HEK293 (cell line): ENCODE measurements around the gene RPL15.
A peak's percentile ranks its signal among the peaks of the same experiment; 100 is the strongest.

ENCODE experiments used
- CTCF ChIA-PET: fragments of 350-600 bp; formaldehyde crosslinking; extraction: SDS; loops from one replicate; lab custom pipeline; 2021; ENCODE audit warnings: antibody characterized with exemption; lab: Yijun Ruan, JAX
- POLR2A ChIA-PET: fragments of 300-600 bp; formaldehyde crosslinking; extraction: SDS; loops from one replicate; lab custom pipeline; 2020; ENCODE audit warnings: antibody characterized with exemption, inconsistent platforms; lab: Yijun Ruan, JAX
- H3K27ac ChIP-seq: fragments of 200-500 bp; sonication (Bioruptor generic); 2 replicates; pipeline ENCODE4 v1.5.1; 2014; ENCODE audit warnings: low read depth, low read length, control low read depth, inconsistent platforms; ENCODE audit errors: extremely low read depth
- H3K36me3 ChIP-seq, 2 experiments: fragments of 200-500 bp in 1 of 2; sonication (Bioruptor generic) in 1 of 2; 1 replicate in 1 of 2; 2 replicates in 1 of 2; pipeline ENCODE4 v1.5.1; 2014 to 2017; ENCODE audit warnings: inconsistent platforms in 2 of 2, low read length in 2 of 2; ENCODE audit not compliant: control insufficient read depth in 2 of 2, insufficient read depth in 1 of 2
- H3K4me1 ChIP-seq: fragments of 200-500 bp; sonication (Bioruptor generic); 2 replicates; pipeline ENCODE4 v1.5.1; 2014; ENCODE audit warnings: mild to moderate bottlenecking, low read length, inconsistent platforms; ENCODE audit not compliant: control insufficient read depth, insufficient read depth
- H3K4me3 ChIP-seq: 2 replicates; pipeline ENCODE4 v1.5.1; 2011; ENCODE audit warnings: low read depth, mild to moderate bottlenecking, control low read depth, low read length, moderate library complexity
- H3K9me3 ChIP-seq: fragments of 200-500 bp; sonication (Bioruptor generic); 2 replicates; pipeline ENCODE4 v1.5.1; 2014; ENCODE audit warnings: low read depth, low read length, inconsistent platforms; ENCODE audit not compliant: control insufficient read depth, insufficient read depth
- BCL6B ChIP-seq: fragments of 450-650 bp; formaldehyde crosslinking; IDR thresholded peaks from 2 replicates; pipeline ENCODE4 v1.5.1; 2017; ENCODE audit warnings: missing biosample characterization, missing genetic modification characterization
- FEZF1 ChIP-seq: fragments of 450-650 bp; formaldehyde crosslinking; IDR thresholded peaks from 2 replicates; pipeline ENCODE4 v1.5.1; 2016; ENCODE audit warnings: missing biosample characterization, missing genetic modification characterization
- HOXA7 ChIP-seq: sonication (generic); formaldehyde crosslinking; IDR thresholded peaks from 2 replicates; pipeline ENCODE4 v1.8.1; 2022; ENCODE audit warnings: missing genetic modification reagents, borderline replicate concordance
- SCRT1 ChIP-seq: fragments of 450-650 bp; formaldehyde crosslinking; IDR thresholded peaks from 2 replicates; pipeline ENCODE4 v1.5.1; 2016; ENCODE audit warnings: missing biosample characterization, missing genetic modification characterization, borderline replicate concordance
- SCRT2 ChIP-seq: fragments of 450-650 bp; formaldehyde crosslinking; IDR thresholded peaks from 2 replicates; pipeline ENCODE4 v1.5.1; 2016; ENCODE audit warnings: missing biosample characterization, missing genetic modification characterization
- ZBTB1 ChIP-seq: fragments of 450-650 bp; formaldehyde crosslinking; IDR thresholded peaks from 2 replicates; pipeline ENCODE4 v1.5.1; 2016; ENCODE audit warnings: missing biosample characterization, missing genetic modification characterization
- ZBTB8A ChIP-seq: fragments of 450-650 bp; formaldehyde crosslinking; IDR thresholded peaks from 2 replicates; pipeline ENCODE4 v1.5.1; 2016; ENCODE audit warnings: missing biosample characterization, missing genetic modification characterization
- ZFHX2 ChIP-seq: fragments of 450-650 bp; formaldehyde crosslinking; conservative IDR thresholded peaks from 2 replicates; pipeline ENCODE4 v1.5.1; 2016; ENCODE audit warnings: missing biosample characterization, missing genetic modification characterization
- ZNF221 ChIP-seq: fragments of 450-650 bp; formaldehyde crosslinking; IDR thresholded peaks from 2 replicates; pipeline ENCODE4 v1.5.1; 2017; ENCODE audit warnings: missing biosample characterization, missing genetic modification characterization, borderline replicate concordance
- ZNF223 ChIP-seq: fragments of 450-650 bp; formaldehyde crosslinking; IDR thresholded peaks from 2 replicates; pipeline ENCODE4 v1.5.1; 2016; ENCODE audit warnings: missing biosample characterization, missing genetic modification characterization
- ZNF324 ChIP-seq: fragments of 450-650 bp; formaldehyde crosslinking; IDR thresholded peaks from 2 replicates; pipeline ENCODE4 v1.5.1; 2016; ENCODE audit warnings: missing biosample characterization, missing genetic modification characterization
- ZNF560 ChIP-seq: fragments of 450-650 bp; formaldehyde crosslinking; IDR thresholded peaks from 2 replicates; pipeline ENCODE4 v1.5.1; 2017; ENCODE audit warnings: missing biosample characterization, missing genetic modification characterization, borderline replicate concordance
- TF ChIP-seq, protein P1 (sequence below): fragments of 450-650 bp; formaldehyde crosslinking; IDR thresholded peaks from 2 replicates; pipeline ENCODE4 v1.5.1; 2016; ENCODE audit warnings: missing biosample characterization, missing genetic modification characterization
- TF ChIP-seq, protein P2 (sequence below): fragments of 450-650 bp; formaldehyde crosslinking; IDR thresholded peaks from 2 replicates; pipeline ENCODE4 v1.5.1; 2016; ENCODE audit warnings: missing biosample characterization, missing genetic modification characterization

Gene RPL15

GRCh38 chr3:23961066-23961465, 44.1 kb downstream of the RPL15 start (continued):
- TF ChIP-seq, protein P1, sequence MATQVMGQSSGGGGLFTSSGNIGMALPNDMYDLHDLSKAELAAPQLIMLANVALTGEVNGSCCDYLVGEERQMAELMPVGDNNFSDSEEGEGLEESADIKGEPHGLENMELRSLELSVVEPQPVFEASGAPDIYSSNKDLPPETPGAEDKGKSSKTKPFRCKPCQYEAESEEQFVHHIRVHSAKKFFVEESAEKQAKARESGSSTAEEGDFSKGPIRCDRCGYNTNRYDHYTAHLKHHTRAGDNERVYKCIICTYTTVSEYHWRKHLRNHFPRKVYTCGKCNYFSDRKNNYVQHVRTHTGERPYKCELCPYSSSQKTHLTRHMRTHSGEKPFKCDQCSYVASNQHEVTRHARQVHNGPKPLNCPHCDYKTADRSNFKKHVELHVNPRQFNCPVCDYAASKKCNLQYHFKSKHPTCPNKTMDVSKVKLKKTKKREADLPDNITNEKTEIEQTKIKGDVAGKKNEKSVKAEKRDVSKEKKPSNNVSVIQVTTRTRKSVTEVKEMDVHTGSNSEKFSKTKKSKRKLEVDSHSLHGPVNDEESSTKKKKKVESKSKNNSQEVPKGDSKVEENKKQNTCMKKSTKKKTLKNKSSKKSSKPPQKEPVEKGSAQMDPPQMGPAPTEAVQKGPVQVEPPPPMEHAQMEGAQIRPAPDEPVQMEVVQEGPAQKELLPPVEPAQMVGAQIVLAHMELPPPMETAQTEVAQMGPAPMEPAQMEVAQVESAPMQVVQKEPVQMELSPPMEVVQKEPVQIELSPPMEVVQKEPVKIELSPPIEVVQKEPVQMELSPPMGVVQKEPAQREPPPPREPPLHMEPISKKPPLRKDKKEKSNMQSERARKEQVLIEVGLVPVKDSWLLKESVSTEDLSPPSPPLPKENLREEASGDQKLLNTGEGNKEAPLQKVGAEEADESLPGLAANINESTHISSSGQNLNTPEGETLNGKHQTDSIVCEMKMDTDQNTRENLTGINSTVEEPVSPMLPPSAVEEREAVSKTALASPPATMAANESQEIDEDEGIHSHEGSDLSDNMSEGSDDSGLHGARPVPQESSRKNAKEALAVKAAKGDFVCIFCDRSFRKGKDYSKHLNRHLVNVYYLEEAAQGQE (tag by site-specific recombination) = no peak

DNA sequence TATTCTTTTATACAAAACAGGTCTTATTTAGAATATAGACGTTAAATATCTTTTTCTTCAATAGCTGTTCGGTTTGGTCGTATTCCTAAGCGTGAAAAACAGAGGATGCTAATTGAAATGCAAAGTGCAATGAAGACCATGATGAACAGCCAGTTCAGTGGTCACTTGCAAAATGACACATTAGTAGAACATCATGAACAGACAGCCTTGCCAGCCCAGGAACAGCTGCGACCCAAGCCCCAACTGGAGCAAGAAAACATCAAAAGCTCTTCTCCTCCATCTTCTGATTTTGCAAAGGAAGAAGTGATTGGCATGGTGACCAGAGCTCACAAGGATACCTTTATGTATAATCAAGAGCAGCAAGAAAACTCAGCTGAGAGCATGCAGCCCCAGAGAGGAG, 45.0 kb downstream of the RPL15 start:
- Histone ChIP-seq H3K4me3 (no peak overlapping the region), H3K9me3 (no peaks in the 10 kb centered on the region), H3K36me3 (peaks cover 19 to 49% of the 10 kb centered on the region in 2 experiments; a peak in 2 of 3 replicates), H3K27ac (no peak overlapping the region), H3K4me1 (no peaks in the 10 kb centered on the region; the same call in 1 of the 2 replicates)
- CTCF ChIA-PET = interaction anchor here (1.4 kb wide), 1 partner anchor 11 kb away, joined by 3 read pairs; no protein-coding TSS in a partner anchor
- TF ChIP-seq ZNF324 (tag by site-specific recombination) (no peak), ZBTB8A (no peak)
- POLR2A ChIA-PET = interaction anchor here (1.5 to 1.6 kb wide), 2 partner anchors 41 to 45 kb away, joined by 3 to 4 read pairs; partner anchors contain the start of genes NKIRAS1 and RPL15

DNA sequence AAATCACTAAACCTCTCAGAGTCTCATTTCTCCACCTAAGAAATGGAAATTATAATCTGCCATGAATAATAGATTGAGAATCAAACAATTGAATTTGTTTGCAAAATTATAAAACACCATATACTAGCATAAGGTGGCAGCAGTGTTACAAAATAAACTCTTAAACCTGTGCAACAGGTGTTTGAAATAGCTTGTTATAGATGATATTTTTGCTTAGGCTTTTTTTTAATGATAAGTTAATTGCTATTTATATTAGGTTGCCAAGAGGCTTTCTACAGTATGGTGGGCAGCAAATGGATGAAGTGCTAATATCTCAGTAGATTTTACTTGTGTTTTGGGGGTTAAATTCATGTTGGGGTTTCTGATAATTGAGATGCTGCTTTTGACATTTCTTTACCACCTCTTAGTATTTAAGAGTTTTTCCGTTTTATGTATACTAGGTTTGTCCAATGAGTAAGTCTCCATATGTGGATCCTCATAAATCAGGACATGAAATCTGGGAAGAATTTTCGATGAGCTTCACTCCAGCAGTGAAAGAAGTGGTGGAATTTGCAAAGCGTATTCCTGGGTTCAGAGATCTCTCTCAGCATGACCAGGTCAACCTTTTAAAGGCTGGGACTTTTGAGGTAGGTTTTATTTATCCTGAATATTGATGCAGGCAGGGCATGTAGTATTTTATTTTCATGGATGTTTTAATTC, 47.8 kb downstream of the RPL15 start:
- Histone ChIP-seq H3K4me1 (peaks cover 3% of the 10 kb centered on the region), H3K27ac (no peak overlapping the region), H3K9me3 (no peaks in the 10 kb centered on the region), H3K4me3 (no peak overlapping the region), H3K36me3 (peaks cover 27 to 63% of the 10 kb centered on the region in 2 experiments; a peak in 2 of 3 replicates)
- TF ChIP-seq SCRT2 (tag by site-specific recombination) (peak; percentile 93), SCRT1 (peak; percentile 59; the same call in 1 of the 2 replicates), HOXA7 (no peak)
- CTCF ChIA-PET = no interaction called here
- POLR2A ChIA-PET = no interaction called here

DNA sequence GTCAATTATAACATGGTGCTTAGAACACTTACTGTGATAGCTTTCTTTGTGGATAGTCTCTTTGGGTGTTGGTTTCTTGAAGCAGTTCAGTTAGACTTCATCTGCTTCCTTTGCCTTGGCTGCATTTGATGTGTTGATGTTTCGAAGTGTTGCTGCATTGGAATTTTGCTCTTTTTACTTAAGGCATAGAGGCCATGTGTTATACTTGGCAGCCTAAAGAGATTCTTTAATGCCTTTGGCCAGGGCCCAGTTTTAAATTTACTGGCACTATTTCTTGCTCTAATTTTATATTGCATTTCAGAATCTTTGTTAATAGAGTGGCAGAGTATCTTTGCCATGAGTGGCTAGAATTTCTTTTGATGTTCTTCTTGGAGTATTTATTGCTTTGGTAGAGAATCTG, 49.4 kb downstream of the RPL15 start:
- H3K27ac ChIP-seq = no peak overlapping the region
- no peaks in the 10 kb centered on the region for H3K9me3 ChIP-seq
- ChIA-PET POLR2A (interaction anchor here (1.2 kb wide), 1 partner anchor 49 kb away, joined by 3 read pairs; the partner anchor contains the start of genes NKIRAS1 and RPL15), CTCF (interaction anchor here (1.1 kb wide), 1 partner anchor 19 kb away, joined by 6 read pairs; no protein-coding TSS in a partner anchor)
- peaks cover 29 to 62% of the 10 kb centered on the region in 2 experiments; a peak in 2 of 3 replicates for H3K36me3 ChIP-seq
- H3K4me1 ChIP-seq = peaks cover 3% of the 10 kb centered on the region
- H3K4me3 ChIP-seq = no peak overlapping the region
- TF ChIP-seq ZNF560 = no peak
- 0 out of 2 replicates have a peak, but pooled peaks have one; percentile 32 for TF ChIP-seq FEZF1 (tag by site-specific recombination)

DNA sequence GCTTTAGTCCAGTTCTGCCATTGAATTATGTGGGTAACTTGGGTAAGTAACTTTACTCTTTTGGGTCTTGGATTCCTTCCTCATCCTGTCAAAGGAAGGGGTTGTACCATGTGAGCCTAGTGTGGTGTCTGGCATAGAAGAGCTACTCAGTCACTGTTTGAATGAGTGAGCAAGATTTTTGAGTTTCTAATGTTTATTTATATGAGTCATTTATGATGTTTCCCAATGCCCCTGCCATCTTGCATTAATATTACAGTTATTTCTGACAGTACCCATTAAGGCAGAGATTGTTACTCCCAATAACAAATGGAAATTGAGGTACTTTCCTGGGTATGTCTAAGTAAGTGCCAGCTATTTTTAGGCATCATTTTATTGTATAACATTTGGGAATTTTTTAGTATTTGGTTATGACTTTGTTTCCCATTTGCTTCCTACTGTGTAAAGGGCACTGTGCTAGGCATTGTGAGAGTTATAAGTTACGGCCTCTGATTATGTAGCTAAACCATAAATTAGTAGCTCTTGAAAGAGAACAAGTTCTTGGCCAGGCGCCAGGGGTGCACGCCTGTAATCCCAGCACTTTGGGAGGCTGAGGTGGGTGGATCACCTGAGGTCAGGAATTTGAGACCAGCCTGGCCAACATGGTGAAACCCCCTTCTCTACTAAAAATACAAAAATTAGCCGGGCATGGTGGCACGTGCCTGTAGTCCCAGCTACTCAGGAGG, 51.7 kb downstream of the RPL15 start:
- no peak overlapping the region for H3K4me3 ChIP-seq
- no peaks in the 10 kb centered on the region for H3K9me3 ChIP-seq
- POLR2A ChIA-PET = interaction anchor here (0.8 kb wide), 1 partner anchor 52 kb away, joined by 4 read pairs; the partner anchor contains the start of genes NKIRAS1 and RPL15
- H3K27ac ChIP-seq = no peak overlapping the region
- H3K36me3 ChIP-seq = peaks cover 24 to 56% of the 10 kb centered on the region in 2 experiments; a peak in 2 of 3 replicates
- peaks cover 3% of the 10 kb centered on the region for H3K4me1 ChIP-seq
- CTCF ChIA-PET = interaction anchor here (0.6 kb wide), 1 partner anchor 723 kb away, joined by 3 read pairs; no protein-coding TSS in a partner anchor
- TF ChIP-seq ZFHX2 (tag by site-specific recombination) (peak; percentile 42), ZNF560 (no peak), ZNF223 (tag by site-specific recombination) (no peak), BCL6B (peak; percentile 67), ZNF221 (tag by site-specific recombination) (no peak), ZBTB1 (no peak)
- TF ChIP-seq, protein P2, sequence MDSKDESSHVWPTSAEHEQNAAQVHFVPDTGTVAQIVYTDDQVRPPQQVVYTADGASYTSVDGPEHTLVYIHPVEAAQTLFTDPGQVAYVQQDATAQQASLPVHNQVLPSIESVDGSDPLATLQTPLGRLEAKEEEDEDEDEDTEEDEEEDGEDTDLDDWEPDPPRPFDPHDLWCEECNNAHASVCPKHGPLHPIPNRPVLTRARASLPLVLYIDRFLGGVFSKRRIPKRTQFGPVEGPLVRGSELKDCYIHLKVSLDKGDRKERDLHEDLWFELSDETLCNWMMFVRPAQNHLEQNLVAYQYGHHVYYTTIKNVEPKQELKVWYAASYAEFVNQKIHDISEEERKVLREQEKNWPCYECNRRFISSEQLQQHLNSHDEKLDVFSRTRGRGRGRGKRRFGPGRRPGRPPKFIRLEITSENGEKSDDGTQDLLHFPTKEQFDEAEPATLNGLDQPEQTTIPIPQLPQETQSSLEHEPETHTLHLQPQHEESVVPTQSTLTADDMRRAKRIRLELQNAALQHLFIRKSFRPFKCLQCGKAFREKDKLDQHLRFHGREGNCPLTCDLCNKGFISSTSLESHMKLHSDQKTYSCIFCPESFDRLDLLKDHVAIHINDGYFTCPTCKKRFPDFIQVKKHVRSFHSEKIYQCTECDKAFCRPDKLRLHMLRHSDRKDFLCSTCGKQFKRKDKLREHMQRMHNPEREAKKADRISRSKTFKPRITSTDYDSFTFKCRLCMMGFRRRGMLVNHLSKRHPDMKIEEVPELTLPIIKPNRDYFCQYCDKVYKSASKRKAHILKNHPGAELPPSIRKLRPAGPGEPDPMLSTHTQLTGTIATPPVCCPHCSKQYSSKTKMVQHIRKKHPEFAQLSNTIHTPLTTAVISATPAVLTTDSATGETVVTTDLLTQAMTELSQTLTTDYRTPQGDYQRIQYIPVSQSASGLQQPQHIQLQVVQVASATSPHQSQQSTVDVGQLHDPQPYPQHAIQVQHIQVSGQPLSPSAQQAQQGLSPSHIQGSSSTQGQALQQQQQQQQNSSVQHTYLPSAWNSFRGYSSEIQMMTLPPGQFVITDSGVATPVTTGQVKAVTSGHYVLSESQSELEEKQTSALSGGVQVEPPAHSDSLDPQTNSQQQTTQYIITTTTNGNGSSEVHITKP (tag by site-specific recombination) = 0 out of 2 replicates have a peak, but pooled peaks have one; percentile 39
